ENCODE data around the gene SLC2A13.

DNA sequence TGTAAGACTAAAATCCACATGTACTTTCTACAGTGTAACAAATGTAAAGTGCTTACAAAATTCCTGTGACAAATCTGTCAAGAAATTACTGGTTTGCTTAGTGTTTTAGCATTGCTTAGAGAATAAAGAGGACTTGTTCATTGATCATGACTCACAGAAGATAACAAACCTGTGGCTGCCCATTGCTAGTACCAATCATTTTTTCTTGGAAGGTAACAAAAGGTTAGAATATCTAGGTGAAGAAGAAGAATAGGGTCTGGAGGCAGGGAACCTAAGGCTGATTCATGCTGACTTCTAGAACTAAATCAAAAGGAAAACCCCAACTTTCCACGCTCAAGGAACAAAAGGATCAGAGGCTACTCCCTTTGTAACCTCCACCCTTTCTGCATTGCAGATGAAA is 253.5 kb downstream of the SLC2A13 start:
- TF ChIP-seq, protein P1, sequence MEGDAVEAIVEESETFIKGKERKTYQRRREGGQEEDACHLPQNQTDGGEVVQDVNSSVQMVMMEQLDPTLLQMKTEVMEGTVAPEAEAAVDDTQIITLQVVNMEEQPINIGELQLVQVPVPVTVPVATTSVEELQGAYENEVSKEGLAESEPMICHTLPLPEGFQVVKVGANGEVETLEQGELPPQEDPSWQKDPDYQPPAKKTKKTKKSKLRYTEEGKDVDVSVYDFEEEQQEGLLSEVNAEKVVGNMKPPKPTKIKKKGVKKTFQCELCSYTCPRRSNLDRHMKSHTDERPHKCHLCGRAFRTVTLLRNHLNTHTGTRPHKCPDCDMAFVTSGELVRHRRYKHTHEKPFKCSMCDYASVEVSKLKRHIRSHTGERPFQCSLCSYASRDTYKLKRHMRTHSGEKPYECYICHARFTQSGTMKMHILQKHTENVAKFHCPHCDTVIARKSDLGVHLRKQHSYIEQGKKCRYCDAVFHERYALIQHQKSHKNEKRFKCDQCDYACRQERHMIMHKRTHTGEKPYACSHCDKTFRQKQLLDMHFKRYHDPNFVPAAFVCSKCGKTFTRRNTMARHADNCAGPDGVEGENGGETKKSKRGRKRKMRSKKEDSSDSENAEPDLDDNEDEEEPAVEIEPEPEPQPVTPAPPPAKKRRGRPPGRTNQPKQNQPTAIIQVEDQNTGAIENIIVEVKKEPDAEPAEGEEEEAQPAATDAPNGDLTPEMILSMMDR (IDR thresholded peaks at IDR 0.05) = no peak
- no peak for TF ChIP-seq POLR2A (IDR thresholded peaks at IDR 0.05)
